SU-DHL-6 (cell line): Measurements from ENCODE around the gene ROS1.

ENCODE experiments used
- CTCF ChIP-seq: fragments of 200-600 bp; sonication (generic); IDR thresholded peaks from one replicate; pipeline ENCODE4 v1.5.1; 2017; ENCODE audit warnings: antibody characterized with exemption, mild to moderate bottlenecking, low read length, moderate library complexity; ENCODE audit not compliant: insufficient read depth, poor library complexity, severe bottlenecking
- EZH2phosphoT487 ChIP-seq: fragments of 200-600 bp; sonication (generic), shearing (Covaris generic); conservative IDR thresholded peaks from 2 replicates; pipeline ENCODE4 v1.6.1; 2018; ENCODE audit warnings: mild to moderate bottlenecking, antibody characterized with exemption, low read length, moderate library complexity, mixed read lengths

GRCh38 chr6:117303323-117303722 lies 122.4 kb downstream of the ROS1 start:
- TF ChIP-seq CTCF (no peak), EZH2phosphoT487 (no peak)
